Spleen (tissue), 7 donors: ENCODE results near the gene GSG1L2.

Experiments used
- CTCF ChIP-seq, 11 experiments: fragments of 200-600 bp in 7 of 11; fragments of 450-650 bp in 4 of 11; sonication (generic) in 4 of 11; IDR thresholded peaks in 8 of 11; conservative IDR thresholded peaks in 3 of 11; 1 replicate in 7 of 11; 2 replicates in 4 of 11; pipeline versions ENCODE4 v1.4.0 to v1.8.0; 2016 to 2021; ENCODE audit warnings: antibody characterized with exemption in 11 of 11, inconsistent platforms in 4 of 11, mild to moderate bottlenecking in 1 of 11
- POLR2A ChIP-seq, 3 donors: fragments of 450-650 bp; IDR thresholded peaks; one replicate each; pipeline ENCODE4 v1.5.1; 2017; ENCODE audit warnings: antibody characterized with exemption in 3 of 3, mild to moderate bottlenecking in 1 of 3
- donor health status: DM: no; HTN: no; CAD: no; lungs with moderate emphysema.
- donor health status: DM: no; HTN: no; CAD: no.
- donor health status: DM: no; HTN: no; CAD: no.

- TF ChIP-seq CTCF (IDR thresholded peaks at IDR 0.05 in 8 of 11, conservative IDR thresholded peaks at IDR 0.05 in 3 of 11) = no peak
- no peak for TF ChIP-seq POLR2A (IDR thresholded peaks at IDR 0.05)
These were observed 22.3 kb upstream of the GSG1L2 start for GRCh38 chr17:9844153-9844552.
